ENCODE data around the gene SND1.

SND1 gene

GRCh38 chr7:128122576-128123290 lies 470.7 kb downstream of the SND1 start:
- Histone ChIP-seq H3K18ac (ENCODE audit: low read depth in 1 of 2, low read length in 2 of 2) (no peak overlapping the region), H2BK5ac (ENCODE audit: low read depth, low read length, poor library complexity, severe bottlenecking) (no peak overlapping the region), H3K4me2 (ENCODE audit: low read length, poor library complexity, severe bottlenecking) (no peak overlapping the region), H3K27ac (ENCODE audit: low read length, poor library complexity, severe bottlenecking) (no peak overlapping the region), H3K27me3 (ENCODE audit: control insufficient read depth in 1 of 2, insufficient read depth in 1 of 2, low read length in 2 of 2) (peaks cover 28 to 40% of the 10 kb centered on the region in 2 experiments), H3K23ac (ENCODE audit: low read length in 2 of 2) (no peak overlapping the region), H3K4me1 (ENCODE audit: control insufficient read depth, insufficient read depth, low read depth, low read length) (no peaks in the 10 kb centered on the region), H3K9me3 (ENCODE audit: control insufficient read depth, low read length) (no peaks in the 10 kb centered on the region), H2BK12ac (ENCODE audit: low read length in 2 of 2) (no peak overlapping the region), H4K8ac (ENCODE audit: low read length) (no peak overlapping the region), H3K14ac (ENCODE audit: low read length in 2 of 2) (no peak overlapping the region), H4K91ac (ENCODE audit: low read length) (no peak overlapping the region), H2BK120ac (ENCODE audit: low read depth, low read length) (no peak overlapping the region), H2AFZ (ENCODE audit: low read depth, low read length) (no peak overlapping the region), H2BK15ac (ENCODE audit: low read depth, poor library complexity, severe bottlenecking) (no peak overlapping the region), H3K36me3 (ENCODE audit: control insufficient read depth in 1 of 2, insufficient read depth in 2 of 2, low read depth in 1 of 2, low read length in 2 of 2) (no peaks in the 10 kb centered on the region), H3K4ac (ENCODE audit: low read depth in 1 of 2, low read length in 2 of 2) (no peak overlapping the region), H3K4me3 (ENCODE audit: insufficient read depth in 1 of 2, low read depth in 1 of 2, low read length in 2 of 2) (no peak overlapping the region), H3K9ac (ENCODE audit: low read length) (no peak overlapping the region), H3K79me1 (replicated peaks; ENCODE audit: low read length, poor library complexity, severe bottlenecking) (no peaks in the 10 kb centered on the region), H2AK5ac (ENCODE audit: low read length, severe bottlenecking) (no peak overlapping the region)
- 79% methylated on average over 10 of the region's 12 CpGs for WGBS
- DNase-seq, result no peak

GRCh38 chr7:128123291-128124037 lies 471.5 kb downstream of the SND1 start:
- no peak overlapping the region for H2BK120ac ChIP-seq (ENCODE audit: low read depth, low read length)
- peaks cover 27 to 42% of the 10 kb centered on the region in 2 experiments for H3K27me3 ChIP-seq (ENCODE audit: control insufficient read depth in 1 of 2, insufficient read depth in 1 of 2, low read length in 2 of 2)
- H3K4me2 ChIP-seq (ENCODE audit: low read length, poor library complexity, severe bottlenecking), result no peak overlapping the region
- no peaks in the 10 kb centered on the region for H3K79me1 ChIP-seq (replicated peaks; ENCODE audit: low read length, poor library complexity, severe bottlenecking)
- H2AFZ ChIP-seq (ENCODE audit: low read depth, low read length), result no peak overlapping the region
- no peaks in the 10 kb centered on the region for H3K4me1 ChIP-seq (ENCODE audit: control insufficient read depth, insufficient read depth, low read depth, low read length)
- H2AK5ac ChIP-seq (ENCODE audit: low read length, severe bottlenecking), result no peak overlapping the region
- no peak overlapping the region for H2BK12ac ChIP-seq (ENCODE audit: low read length in 2 of 2)
- H3K9ac ChIP-seq (ENCODE audit: low read length), result no peak overlapping the region
- H4K8ac ChIP-seq (ENCODE audit: low read length), result no peak overlapping the region
- H3K9me3 ChIP-seq (ENCODE audit: control insufficient read depth, low read length), result no peaks in the 10 kb centered on the region
- H3K27ac ChIP-seq (ENCODE audit: low read length, poor library complexity, severe bottlenecking), result no peak overlapping the region
- no peak overlapping the region for H3K4ac ChIP-seq (ENCODE audit: low read depth in 1 of 2, low read length in 2 of 2)
- H3K36me3 ChIP-seq (ENCODE audit: control insufficient read depth in 1 of 2, insufficient read depth in 2 of 2, low read depth in 1 of 2, low read length in 2 of 2), result no peaks in the 10 kb centered on the region
- no peak overlapping the region for H4K91ac ChIP-seq (ENCODE audit: low read length)
- H3K18ac ChIP-seq (ENCODE audit: low read depth in 1 of 2, low read length in 2 of 2), result no peak overlapping the region
- 61% methylated on average over 11 of the region's 12 CpGs for WGBS
- H3K14ac ChIP-seq (ENCODE audit: low read length in 2 of 2), result no peak overlapping the region
- no peak overlapping the region for H3K4me3 ChIP-seq (ENCODE audit: insufficient read depth in 1 of 2, low read depth in 1 of 2, low read length in 2 of 2)
- H3K23ac ChIP-seq (ENCODE audit: low read length in 2 of 2), result no peak overlapping the region
- DNase-seq, result no peak
- H2BK5ac ChIP-seq (ENCODE audit: low read depth, low read length, poor library complexity, severe bottlenecking), result no peak overlapping the region
- H2BK15ac ChIP-seq (ENCODE audit: low read depth, poor library complexity, severe bottlenecking), result no peak overlapping the region

GRCh38 chr7:128124786-128125185 lies 472.8 kb downstream of the SND1 start:
- Histone ChIP-seq H3K36me3 (ENCODE audit: control insufficient read depth in 1 of 2, insufficient read depth in 2 of 2, low read depth in 1 of 2, low read length in 2 of 2) (no peaks in the 10 kb centered on the region), H3K4ac (ENCODE audit: low read depth in 1 of 2, low read length in 2 of 2) (no peak overlapping the region), H2AK5ac (ENCODE audit: low read length, severe bottlenecking) (no peak overlapping the region), H3K79me1 (replicated peaks; ENCODE audit: low read length, poor library complexity, severe bottlenecking) (no peaks in the 10 kb centered on the region), H2BK15ac (ENCODE audit: low read depth, poor library complexity, severe bottlenecking) (no peak overlapping the region), H3K27ac (ENCODE audit: low read length, poor library complexity, severe bottlenecking) (no peak overlapping the region), H3K4me1 (ENCODE audit: control insufficient read depth, insufficient read depth, low read depth, low read length) (no peaks in the 10 kb centered on the region), H3K23ac (ENCODE audit: low read length in 2 of 2) (no peak overlapping the region), H3K4me2 (ENCODE audit: low read length, poor library complexity, severe bottlenecking) (no peak overlapping the region), H3K9me3 (ENCODE audit: control insufficient read depth, low read length) (no peaks in the 10 kb centered on the region), H3K14ac (ENCODE audit: low read length in 2 of 2) (no peak overlapping the region), H2BK12ac (ENCODE audit: low read length in 2 of 2) (no peak overlapping the region), H3K18ac (ENCODE audit: low read depth in 1 of 2, low read length in 2 of 2) (no peak overlapping the region), H2BK5ac (ENCODE audit: low read depth, low read length, poor library complexity, severe bottlenecking) (no peak overlapping the region), H4K8ac (ENCODE audit: low read length) (no peak overlapping the region), H4K91ac (ENCODE audit: low read length) (no peak overlapping the region), H3K4me3 (ENCODE audit: insufficient read depth in 1 of 2, low read depth in 1 of 2, low read length in 2 of 2) (no peak overlapping the region), H2AFZ (ENCODE audit: low read depth, low read length) (no peak overlapping the region), H3K9ac (ENCODE audit: low read length) (no peak overlapping the region), H2BK120ac (ENCODE audit: low read depth, low read length) (no peak overlapping the region), H3K27me3 (ENCODE audit: control insufficient read depth in 1 of 2, insufficient read depth in 1 of 2, low read length in 2 of 2) (peaks cover 35 to 55% of the 10 kb centered on the region in 2 experiments)
- WGBS, result 86% methylated on average over 2 of the region's 4 CpGs
- DNase-seq, result no peak

- Histone ChIP-seq H2AK5ac (ENCODE audit: low read length, severe bottlenecking) (no peak overlapping the region), H3K9me3 (ENCODE audit: control insufficient read depth, low read length) (no peaks in the 10 kb centered on the region), H3K14ac (ENCODE audit: low read length in 2 of 2) (no peak overlapping the region), H3K36me3 (ENCODE audit: control insufficient read depth in 1 of 2, insufficient read depth in 2 of 2, low read depth in 1 of 2, low read length in 2 of 2) (no peaks in the 10 kb centered on the region), H3K4me3 (ENCODE audit: insufficient read depth in 1 of 2, low read depth in 1 of 2, low read length in 2 of 2) (no peak overlapping the region), H4K91ac (ENCODE audit: low read length) (no peak overlapping the region), H2BK15ac (ENCODE audit: low read depth, poor library complexity, severe bottlenecking) (no peak overlapping the region), H4K8ac (ENCODE audit: low read length) (no peak overlapping the region), H3K9ac (ENCODE audit: low read length) (no peak overlapping the region), H3K4ac (ENCODE audit: low read depth in 1 of 2, low read length in 2 of 2) (no peak overlapping the region), H2BK5ac (ENCODE audit: low read depth, low read length, poor library complexity, severe bottlenecking) (no peak overlapping the region), H3K18ac (ENCODE audit: low read depth in 1 of 2, low read length in 2 of 2) (no peak overlapping the region), H3K4me2 (ENCODE audit: low read length, poor library complexity, severe bottlenecking) (no peak overlapping the region), H3K27me3 (ENCODE audit: control insufficient read depth in 1 of 2, insufficient read depth in 1 of 2, low read length in 2 of 2) (peaks cover 43 to 57% of the 10 kb centered on the region in 2 experiments), H3K4me1 (ENCODE audit: control insufficient read depth, insufficient read depth, low read depth, low read length) (no peaks in the 10 kb centered on the region), H2BK12ac (ENCODE audit: low read length in 2 of 2) (no peak overlapping the region), H2AFZ (ENCODE audit: low read depth, low read length) (no peak overlapping the region), H3K23ac (ENCODE audit: low read length in 2 of 2) (no peak overlapping the region), H2BK120ac (ENCODE audit: low read depth, low read length) (no peak overlapping the region), H3K79me1 (replicated peaks; ENCODE audit: low read length, poor library complexity, severe bottlenecking) (no peaks in the 10 kb centered on the region), H3K27ac (ENCODE audit: low read length, poor library complexity, severe bottlenecking) (no peak overlapping the region)
- no peak for DNase-seq
- WGBS, result no CpG with 5 or more reads among the region's 1 CpG
Measured at GRCh38 chr7:128125816-128126215, 473.8 kb downstream of the SND1 start.
